ENCODE data around the gene GDF9. TPM values are rescaled to one million over a fixed set of nuclear protein-coding genes. Genes with fewer than 3 reads are reported as not detected.

The GDF9 gene
- total and polyA plus RNA-seq, 2 donors (not counting 3 experiments of a cell fraction or from before 2014, with no cell fraction given), result 0.07 TPM; not detected in 1

DNA sequence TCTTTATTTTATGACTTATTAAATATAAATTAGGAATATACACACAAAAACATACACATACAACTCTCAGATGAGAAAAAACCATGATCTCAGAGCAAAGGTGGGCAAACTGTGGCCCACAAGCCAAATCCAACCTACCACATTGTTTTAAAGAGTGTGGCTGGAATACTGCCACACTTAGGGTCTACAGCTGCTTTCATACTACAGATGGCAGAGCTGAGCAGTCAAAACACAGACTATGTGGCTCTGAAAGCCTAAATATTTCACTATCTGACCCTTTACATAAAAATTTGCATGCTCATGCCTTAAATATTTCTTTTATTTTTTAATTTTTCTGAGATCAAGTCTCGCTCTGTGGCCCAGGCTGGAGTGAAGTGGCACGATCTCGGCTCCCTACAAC lies 35.5 kb upstream of the GDF9 start:
- no peak overlapping the region for H3K4me3 ChIP-seq (replicated peaks in 1 of 3; ENCODE audit: insufficient read depth in 1 of 3, low read depth in 1 of 3, low read length in 3 of 3)
- TF ChIP-seq JUN (IDR thresholded peaks at IDR 0.05; ENCODE audit: borderline replicate concordance, insufficient read depth, insufficient read length, low read depth), result no peak
- TF ChIP-seq POLR2AphosphoS5 (IDR thresholded peaks at IDR 0.05; ENCODE audit: insufficient read depth, low read depth, low read length), result no peak
- TF ChIP-seq POLR2A (IDR thresholded peaks at IDR 0.05; ENCODE audit: low read depth, low read length), result no peak
- no peak for TF ChIP-seq FOS (IDR thresholded peaks at IDR 0.05; ENCODE audit: borderline replicate concordance, insufficient read depth, low read length)
- TF ChIP-seq MYC (IDR thresholded peaks at IDR 0.05; ENCODE audit: low read depth, low read length), result no peak
- no peak for TF ChIP-seq EZH2 (IDR thresholded peaks at IDR 0.05; ENCODE audit: borderline replicate concordance, low read depth, low read length, severe bottlenecking)
- TF ChIP-seq, protein P1, sequence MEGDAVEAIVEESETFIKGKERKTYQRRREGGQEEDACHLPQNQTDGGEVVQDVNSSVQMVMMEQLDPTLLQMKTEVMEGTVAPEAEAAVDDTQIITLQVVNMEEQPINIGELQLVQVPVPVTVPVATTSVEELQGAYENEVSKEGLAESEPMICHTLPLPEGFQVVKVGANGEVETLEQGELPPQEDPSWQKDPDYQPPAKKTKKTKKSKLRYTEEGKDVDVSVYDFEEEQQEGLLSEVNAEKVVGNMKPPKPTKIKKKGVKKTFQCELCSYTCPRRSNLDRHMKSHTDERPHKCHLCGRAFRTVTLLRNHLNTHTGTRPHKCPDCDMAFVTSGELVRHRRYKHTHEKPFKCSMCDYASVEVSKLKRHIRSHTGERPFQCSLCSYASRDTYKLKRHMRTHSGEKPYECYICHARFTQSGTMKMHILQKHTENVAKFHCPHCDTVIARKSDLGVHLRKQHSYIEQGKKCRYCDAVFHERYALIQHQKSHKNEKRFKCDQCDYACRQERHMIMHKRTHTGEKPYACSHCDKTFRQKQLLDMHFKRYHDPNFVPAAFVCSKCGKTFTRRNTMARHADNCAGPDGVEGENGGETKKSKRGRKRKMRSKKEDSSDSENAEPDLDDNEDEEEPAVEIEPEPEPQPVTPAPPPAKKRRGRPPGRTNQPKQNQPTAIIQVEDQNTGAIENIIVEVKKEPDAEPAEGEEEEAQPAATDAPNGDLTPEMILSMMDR (IDR thresholded peaks at IDR 0.05; ENCODE audit: extremely low read depth in 1 of 2, insufficient read depth in 1 of 2, low read depth in 1 of 2, low read length in 2 of 2), result no peak
- no peak for TF ChIP-seq GATA2 (IDR thresholded peaks at IDR 0.05; ENCODE audit: insufficient read depth, insufficient read length, low read depth, low read length)
- TF ChIP-seq, protein P2, sequence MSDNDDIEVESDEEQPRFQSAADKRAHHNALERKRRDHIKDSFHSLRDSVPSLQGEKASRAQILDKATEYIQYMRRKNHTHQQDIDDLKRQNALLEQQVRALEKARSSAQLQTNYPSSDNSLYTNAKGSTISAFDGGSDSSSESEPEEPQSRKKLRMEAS (IDR thresholded peaks at IDR 0.05; ENCODE audit: insufficient read depth, insufficient read length), result no peak
- POLR2A ChIA-PET, result no interaction called here
- H3K9me3 ChIP-seq (replicated peaks; ENCODE audit: control insufficient read depth, insufficient read depth, low read length), result no peaks in the 10 kb centered on the region
- dilution Hi-C loops (cut with MboI; ENCODE audit: extremely low pct_ligation_motif_present, low sequenced_read_pairs), result no loop called here
- peaks cover 6% of the 10 kb centered on the region for H4K20me1 ChIP-seq (replicated peaks; ENCODE audit: control insufficient read depth, extremely low read depth, insufficient read depth, low read length)
- H3K9ac ChIP-seq (replicated peaks; ENCODE audit: extremely low read depth, insufficient read depth, low read length), result no peak overlapping the region
- no peak overlapping the region for H2AFZ ChIP-seq (ENCODE audit: low read depth, low read length)
- H3K27me3 ChIP-seq (ENCODE audit: control insufficient read depth in 2 of 2, insufficient read depth in 2 of 2, low read length in 2 of 2), result no peaks in the 10 kb centered on the region
- no TSS peak for BruUV-seq (replicated peaks)
- no peak for FAIRE-seq
- intact Hi-C loops (cut with micrococcal nuclease), result no loop called here
- no peaks in the 10 kb centered on the region for H3K9me1 ChIP-seq (replicated peaks; ENCODE audit: control insufficient read depth, extremely low read depth, insufficient read depth, low read length)
- H3K36me3 ChIP-seq (ENCODE audit: control insufficient read depth in 2 of 2, extremely low read depth in 1 of 2, insufficient read depth in 2 of 2, low read length in 2 of 2), result peaks cover 11 to 19% of the 10 kb centered on the region in 2 experiments
- H3K27ac ChIP-seq (ENCODE audit: insufficient read depth, low read depth, low read length), result no peak overlapping the region
- H3K4me2 ChIP-seq (ENCODE audit: insufficient read depth, low read length), result no peak overlapping the region
- CTCF ChIA-PET, result interaction anchor here (1.3 to 1.4 kb wide), 2 partner anchors 9 to 71 kb away, joined by 4 read pairs; no protein-coding TSS in a partner anchor
- no peak for DNase-seq (ENCODE audit: low read depth, low spot score)
- H3K4me1 ChIP-seq (ENCODE audit: control insufficient read depth, extremely low read depth, insufficient read depth, low read length), result peaks cover 10% of the 10 kb centered on the region
- peaks cover 28% of the 10 kb centered on the region for H3K79me2 ChIP-seq (ENCODE audit: control insufficient read depth, insufficient read depth, low read length)

All from endothelial cell of umbilical vein (primary cell).